ENCODE results near the gene SUMO4.

- TF ChIP-seq CTCF (IDR thresholded peaks at IDR 0.05 in 4 of 5, conservative IDR thresholded peaks at IDR 0.05 in 1 of 5) (no peak), POLR2A (IDR thresholded peaks at IDR 0.05) (no peak)
Measured at GRCh38 chr6:149429427-149430360, 29.6 kb downstream of the SUMO4 start.

Data from gastrocnemius medialis (tissue), 4 donors.